ENCODE results near the gene TP53I3.
"Not testable (repeated sequence)": the region's sequence is repeated elsewhere in the genome, so short reads cannot be mapped to it uniquely, and the experiment has no call there.

TP53I3 gene

GRCh38 chr2:24051833-24052232 is 32.8 kb downstream of the TP53I3 start:
- DNase-seq, result no peak

DNA sequence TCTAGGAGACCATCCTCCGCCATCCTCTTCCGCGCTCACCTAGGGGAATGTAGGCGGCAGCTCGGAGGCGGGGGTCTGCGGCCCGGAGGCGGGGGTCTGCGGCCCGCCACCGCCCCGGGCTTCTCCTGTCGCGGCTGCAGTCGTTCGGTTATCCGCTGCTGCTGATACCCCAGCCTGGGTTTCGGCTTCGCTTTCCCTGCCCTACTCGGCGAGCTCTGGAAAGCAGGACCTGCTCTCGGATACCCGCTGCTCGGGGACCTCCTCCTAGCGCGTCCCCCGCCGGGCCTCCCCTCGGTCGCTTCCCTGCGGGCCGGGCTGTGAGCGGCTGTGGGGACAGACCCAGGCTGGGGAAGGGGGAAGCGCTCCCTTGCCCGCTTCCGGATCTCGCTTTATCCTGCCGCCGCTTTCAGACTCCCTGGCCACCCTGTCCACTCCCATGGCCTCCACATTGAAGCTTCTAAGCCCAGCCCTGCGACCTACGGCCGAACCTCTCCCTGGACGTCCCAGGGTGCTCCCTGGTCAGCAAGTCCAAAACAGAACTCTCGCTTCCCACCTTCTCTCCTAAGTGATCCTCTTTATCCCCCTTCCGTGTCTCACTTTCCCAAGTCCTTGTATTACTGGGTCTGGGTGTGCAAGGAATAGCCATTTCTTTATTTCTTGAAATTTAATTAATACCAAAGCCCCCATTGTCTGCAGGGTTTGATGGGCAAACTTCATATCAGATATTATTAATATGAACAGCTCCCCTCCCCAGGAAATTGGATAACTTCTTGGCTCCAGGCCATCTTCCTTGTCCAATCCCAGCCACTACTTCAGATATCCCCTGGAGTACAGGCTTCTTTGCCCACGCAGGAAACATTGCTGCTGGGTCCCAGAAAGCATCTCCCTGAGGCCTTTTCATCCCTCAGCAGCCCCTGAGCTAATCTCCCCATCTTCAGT is 34.3 kb downstream of the TP53I3 start:
- DNase-seq, result peak; percentile 10 to 13

GRCh38 chr2:24049485-24050021 is 35.1 kb downstream of the TP53I3 start, which contains the start of gene FKBP1B:
FKBP1B (plus strand) TSS chr2:24049741; CDS start chr2:24049850, 109 bp downstream.
- DNase-seq, result peak; percentile 62 to 70

- DNase-seq, result peak; percentile 7
Measured at GRCh38 chr2:24048769-24049484, 35.7 kb downstream of the TP53I3 start.

DNA sequence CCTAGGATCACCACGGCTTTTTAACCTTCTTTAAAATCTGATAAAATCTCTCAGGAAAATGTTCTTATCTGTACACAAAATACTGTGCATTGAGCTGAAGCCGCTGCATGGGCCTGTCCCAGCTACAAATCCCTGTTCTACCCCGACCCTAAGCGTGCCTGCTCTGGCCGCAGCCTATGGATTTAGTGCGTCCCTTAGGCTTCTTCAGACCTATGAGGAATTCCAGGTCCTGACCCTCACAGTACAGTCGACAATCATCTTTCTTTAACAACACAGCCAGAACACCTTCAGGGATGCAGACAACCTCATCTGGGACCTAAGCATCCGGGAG is 37.0 kb downstream of the TP53I3 start:
- no peak for DNase-seq

DNA sequence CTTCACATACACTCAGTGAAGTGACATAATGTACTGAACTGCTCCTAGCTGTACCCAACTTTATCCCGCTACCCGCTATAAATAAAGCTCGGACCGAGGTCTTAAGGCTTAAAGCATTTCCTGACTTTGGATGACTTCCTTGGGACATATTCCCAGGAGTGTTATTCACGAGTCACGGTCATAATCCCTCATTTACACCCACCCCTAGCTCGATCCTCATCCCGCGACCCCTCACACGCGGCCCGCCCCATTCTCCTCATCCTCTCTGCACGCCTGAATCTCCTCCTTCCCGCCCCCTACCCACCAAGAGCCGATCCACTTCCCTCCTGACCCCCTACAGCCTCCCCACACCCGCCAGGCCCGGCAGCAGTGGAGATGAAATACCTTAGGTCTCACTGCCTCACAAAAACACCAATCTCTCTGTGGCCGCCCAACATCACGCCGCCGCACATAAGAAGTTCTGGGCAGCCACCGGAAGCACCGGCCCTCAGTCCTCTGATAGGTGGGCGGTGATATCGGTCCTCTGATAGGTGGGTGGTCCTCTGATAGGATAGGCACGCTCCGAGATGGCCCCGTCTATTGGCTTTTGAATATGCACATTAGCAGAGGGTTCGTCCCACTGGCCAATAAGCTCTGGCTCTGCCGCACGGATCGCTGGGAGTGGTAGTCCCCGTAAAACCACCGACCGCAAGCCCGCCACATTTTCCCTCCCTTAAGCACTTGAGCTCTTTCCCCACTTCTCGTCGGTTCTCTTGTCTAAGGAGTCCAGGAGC is 37.5 kb downstream of the TP53I3 start, which contains the start of gene WDCP:
Gene WDCP, minus strand, starts transcription at position 462 of the 773 bp plus-strand sequence. CDS start 7,897 bp downstream, outside the sequence.
- peak; percentile 92 to 95 for DNase-seq

DNA sequence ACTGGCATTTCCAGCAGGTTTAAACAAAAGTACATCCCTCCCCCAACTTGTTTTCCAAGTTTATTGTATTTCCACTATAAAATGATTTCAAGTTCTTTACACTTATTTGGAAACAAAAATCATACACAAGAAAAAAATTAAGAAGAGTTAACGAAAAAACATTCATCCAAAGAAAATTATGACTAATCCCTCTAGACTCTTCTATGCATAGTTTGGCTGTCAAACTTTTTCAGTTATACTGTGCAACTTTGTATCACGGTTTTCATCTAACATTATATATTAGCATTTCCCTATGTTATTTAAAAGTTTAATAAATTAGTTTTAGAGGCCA is 38.1 kb downstream of the TP53I3 start:
- no peak for DNase-seq

DNA sequence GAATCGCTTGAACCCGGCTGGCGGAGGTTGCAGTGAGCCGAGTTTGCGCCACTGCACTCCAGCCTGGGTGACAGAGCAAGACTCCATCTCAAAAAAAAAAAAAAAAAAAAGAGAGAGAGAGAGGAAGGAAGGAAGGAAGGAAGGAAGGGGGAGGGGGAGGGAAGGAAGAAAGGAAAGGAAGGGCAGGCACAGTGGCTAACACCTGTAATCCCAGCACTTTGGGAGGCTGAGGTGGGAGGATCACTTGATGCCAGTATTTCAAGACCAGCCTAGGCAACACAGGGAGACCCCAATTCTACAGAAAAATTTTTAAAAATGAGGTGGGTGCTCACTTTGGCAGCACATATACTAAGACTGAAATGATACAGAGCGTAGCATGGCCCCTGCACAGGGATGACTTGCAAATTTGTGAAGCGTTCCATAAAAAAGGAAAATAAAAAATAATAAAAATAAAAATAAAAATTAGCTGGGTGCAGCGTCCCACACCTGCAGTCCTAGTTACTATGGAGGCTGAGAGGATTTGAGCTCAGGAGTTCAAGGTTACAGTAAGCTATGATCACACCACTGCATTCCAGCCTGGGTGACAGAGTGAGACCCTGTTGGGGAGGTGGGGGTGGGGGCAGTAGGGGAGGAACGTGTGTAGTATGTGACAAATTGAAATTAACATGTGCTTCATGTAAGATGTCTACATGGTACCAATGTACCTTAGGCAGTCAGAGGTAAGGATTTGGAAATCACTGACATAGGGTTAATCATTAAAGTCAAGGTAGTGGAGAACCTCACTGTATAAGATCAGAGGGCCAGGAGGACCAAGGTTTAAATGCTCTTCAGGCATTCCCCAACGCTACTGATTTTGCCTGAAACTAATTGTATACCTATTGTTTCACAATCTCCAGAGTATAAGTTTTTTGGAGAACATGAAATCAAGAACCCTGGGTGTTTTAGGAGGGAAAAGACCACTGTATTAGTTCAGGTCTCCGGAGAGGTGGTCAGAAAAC is 38.8 kb downstream of the TP53I3 start:
- DNase-seq, result no peak

DNA sequence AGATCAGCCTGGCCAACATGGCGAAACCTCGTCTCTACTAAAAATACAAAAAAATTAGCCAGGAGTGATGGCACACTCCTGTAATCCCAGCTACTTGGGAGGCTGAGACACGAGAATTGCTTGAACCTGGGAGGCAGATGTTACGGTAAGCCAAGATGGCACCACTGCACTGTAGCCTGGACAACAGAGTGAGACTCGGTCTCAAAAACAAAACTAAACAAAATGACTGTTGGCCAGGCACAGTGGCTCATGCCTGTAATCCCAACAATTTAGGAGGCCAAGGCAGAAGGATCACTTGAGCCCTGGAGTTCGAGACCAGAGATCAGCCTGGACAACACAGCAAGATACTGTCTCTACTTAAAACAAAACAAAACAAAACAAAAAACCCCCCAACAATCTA is 41.5 kb downstream of the TP53I3 start:
- DNase-seq, result not testable (repeated sequence)

DNA sequence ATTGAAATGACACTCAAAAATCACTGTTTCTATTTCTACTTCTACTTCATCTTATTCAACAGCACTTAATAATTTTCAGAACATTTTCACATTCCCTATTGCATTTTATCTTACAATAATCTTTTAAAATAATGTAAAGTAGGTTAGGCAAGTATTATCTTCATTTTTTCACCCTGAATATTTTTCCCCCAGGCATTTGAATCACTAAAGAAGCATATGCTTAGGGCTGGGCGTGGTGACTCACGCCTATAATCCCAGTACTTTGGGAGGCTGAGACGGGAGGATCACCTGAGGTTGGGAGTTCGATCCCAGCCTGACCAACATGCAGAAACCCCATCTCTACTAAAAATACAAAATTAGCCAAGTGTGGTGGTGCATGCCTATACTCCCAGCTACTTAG is 44.1 kb downstream of the TP53I3 start:
- DNase-seq, result no peak

- no peak for DNase-seq
Measured at GRCh38 chr2:24038786-24039499, 45.7 kb downstream of the TP53I3 start.

Data from activated CD4-positive, alpha-beta T cell treated with anti-CD3 and anti-CD28 coated beads, Interleukin-2, amount 50 U/mL, for 48 hours (primary cell).